HepG2 (cell line): ENCODE measurements around the gene NUDT16. TPM values are rescaled to one million over a fixed set of nuclear protein-coding genes. Genes with fewer than 3 reads are reported as not detected.

Source experiments
- ATAC-seq: fragments of 200-7000 bp; cut with Tn5 transposase; 3 replicates; pipeline ENCODE4 v1.9.1; 2020; ENCODE audit warnings: mild to moderate bottlenecking, moderate library complexity
- BruUV-seq: library from RNA; stranded (reverse); fragments of 400-500 nt; replicated peaks from 2 replicates; lab custom pipeline; 2021; lab: Mats Ljungman, UMichigan
- CTCF ChIA-PET: fragments of 300-600 bp; formaldehyde crosslinking; extraction: SDS; loops from one replicate; lab custom pipeline; 2021; ENCODE audit warnings: low total read pairs, inconsistent platforms, low intra/inter-chr PET ratio; lab: Yijun Ruan, JAX
- POLR2A ChIA-PET: fragments of 350-600 bp; sonication (Branson Sonifier 250); formaldehyde crosslinking; loops from one replicate; lab custom pipeline; 2020; ENCODE audit warnings: antibody characterized with exemption, inconsistent platforms; lab: Yijun Ruan, JAX
- DNase-seq: peaks from one replicate; pipeline ENCODE4 v3.0.0-alpha.2; 2015; ENCODE audit warnings: low spot score
- FAIRE-seq: peaks from 3 replicates; lab custom pipeline; 2011; peaks lifted over from hg19 to GRCh38; lab: Jason Lieb, UNC
- H2AFZ ChIP-seq: one replicate; pipeline ENCODE4 v1.6.1; 2011; ENCODE audit warnings: low read length, inconsistent platforms
- H3K27ac ChIP-seq: fragments of 300-600 bp; 3 replicates; pipeline ENCODE4 v1.8.0; 2011; ENCODE audit warnings: mixed run types, mild to moderate bottlenecking, mixed read lengths, low read length, inconsistent platforms; ENCODE audit not compliant: insufficient read depth; ENCODE audit errors: extremely low read length
- H3K27me3 ChIP-seq, 2 experiments: fragments of 200-600 bp in 1 of 2; 2 replicates in 1 of 2; 3 replicates in 1 of 2; pipeline versions ENCODE4 v1.6.0 to v1.8.0; 2011; ENCODE audit warnings: low read length in 2 of 2, mild to moderate bottlenecking in 2 of 2, moderate library complexity in 2 of 2, inconsistent platforms in 1 of 2; ENCODE audit not compliant: insufficient read depth in 2 of 2, control insufficient read depth in 1 of 2
- H3K36me3 ChIP-seq, 2 experiments: fragments of 200-600 bp in 1 of 2; replicated peaks in 1 of 2; 2 replicates in 1 of 2; 3 replicates in 1 of 2; pipeline versions ENCODE4 v1.5.1 to v1.8.0; 2011; ENCODE audit warnings: low read length in 2 of 2, inconsistent platforms in 1 of 2; ENCODE audit not compliant: insufficient read depth in 2 of 2, control insufficient read depth in 1 of 2
- H3K4me1 ChIP-seq: 2 replicates; pipeline ENCODE4 v1.5.1; 2012; ENCODE audit warnings: low read length, inconsistent platforms; ENCODE audit not compliant: insufficient read depth
- H3K4me2 ChIP-seq: 2 replicates; pipeline ENCODE4 v1.6.0; 2011; ENCODE audit warnings: low read depth, low read length, inconsistent platforms
- H3K4me3 ChIP-seq, 3 experiments: fragments of 200-600 bp in 1 of 3; sonication (generic), shearing (Covaris generic) in 1 of 3; replicated peaks in 1 of 3; 2 replicates each; pipeline ENCODE4 v1.5.1; 2011 to 2016; ENCODE audit warnings: low read length in 3 of 3, inconsistent platforms in 2 of 3, low read depth in 2 of 3, mild to moderate bottlenecking in 2 of 3, control low read depth in 1 of 3, mixed read lengths in 1 of 3; ENCODE audit not compliant: insufficient read depth in 1 of 3
- H3K79me2 ChIP-seq: one replicate; pipeline ENCODE4 v1.6.1; 2011; ENCODE audit warnings: low read length, inconsistent platforms; ENCODE audit not compliant: insufficient read depth
- H3K9ac ChIP-seq: 2 replicates; pipeline ENCODE4 v1.6.0; 2011; ENCODE audit warnings: mild to moderate bottlenecking, low read depth, low read length, inconsistent platforms; ENCODE audit not compliant: insufficient read depth
- H3K9me3 ChIP-seq: 2 replicates; pipeline ENCODE4 v1.5.1; 2012; ENCODE audit warnings: mild to moderate bottlenecking, low read length
- H4K20me1 ChIP-seq: 2 replicates; pipeline ENCODE4 v1.6.0; 2011; ENCODE audit warnings: inconsistent platforms, mild to moderate bottlenecking, low read length, moderate library complexity; ENCODE audit not compliant: insufficient read depth
- FOXO1 ChIP-seq: sonication (generic); formaldehyde crosslinking; IDR thresholded peaks from 2 replicates; pipeline ENCODE4 v1.4.0; 2020; ENCODE audit warnings: missing genetic modification reagents
- KLF6 ChIP-seq: IDR thresholded peaks from 2 replicates; pipeline ENCODE4 v1.8.0; 2016; ENCODE audit warnings: missing biosample characterization, missing genetic modification reagents
- MATR3 ChIP-seq: sonication (generic); formaldehyde crosslinking; IDR thresholded peaks from 2 replicates; pipeline ENCODE4 v1.4.0; 2020; ENCODE audit warnings: missing genetic modification reagents
- NFIB ChIP-seq: sonication (generic); formaldehyde crosslinking; IDR thresholded peaks from 2 replicates; pipeline ENCODE4 v1.9.0; 2021; ENCODE audit warnings: missing genetic modification reagents, mild to moderate bottlenecking, borderline replicate concordance
- ZNF232 ChIP-seq: sonication (generic); formaldehyde crosslinking; IDR thresholded peaks from 2 replicates; pipeline ENCODE4 v1.4.0; 2020; ENCODE audit warnings: missing genetic modification reagents, borderline replicate concordance
- ZNF34 ChIP-seq: sonication (generic); formaldehyde crosslinking; IDR thresholded peaks from 2 replicates; pipeline ENCODE4 v1.4.0; 2020; ENCODE audit warnings: mild to moderate bottlenecking, missing genetic modification reagents, borderline replicate concordance
- WGBS: methylation state at CpG from one replicate; pipeline ENCODE4 v1.1.6; 2017; ENCODE audit warnings: low lambda C conversion rate; 5-methylcytosine and 5-hydroxymethylcytosine counted together
- in situ Hi-C: cut with HindIII; loops from 2 replicates; pipeline ENCODE4 v1.10.0; 2017; ENCODE audit warnings: low pct_unique_long_range_greater_than_20kb; ENCODE audit not compliant: extremely low pct_ligation_motif_present
- intact Hi-C: fragments of 100-400 bp; cut with micrococcal nuclease; formaldehyde crosslinking; loops from one replicate; pipeline ENCODE4 v1.10.0; 2022; ENCODE audit not compliant: unreplicated experiment
- polyA plus RNA-seq, 8 experiments: library from polyadenylated mRNA; depleted of rRNA in 3 of 8; stranded (reverse) in 7 of 8; unstranded in 1 of 8; fragments of >200 nt; fragmentation: Illumina TruSeq in 4 of 8; extraction: Trizol in 4 of 8; gene quantifications; 2 replicates each; pipeline versions ENCODE4 v1.2.1 to v1.2.3, GENCODE V29; 2011 to 2016; ENCODE audit warnings: low read depth in 4 of 8, missing spikeins in 1 of 8, mixed read lengths in 1 of 8; ENCODE audit not compliant: insufficient read depth in 1 of 8
- total RNA-seq, 5 experiments: library from RNA; depleted of rRNA; stranded (reverse); fragments of >200 nt; fragmentation: Illumina TruSeq; extraction: Trizol; gene quantifications; 2 replicates each; pipeline ENCODE4 v1.2.3, GENCODE V29; 2016; ENCODE audit warnings: low read depth in 1 of 5
- TF ChIP-seq, protein P1 (sequence below): sonication (generic); formaldehyde crosslinking; IDR thresholded peaks from 2 replicates; pipeline ENCODE4 v1.4.0; 2020; ENCODE audit warnings: mild to moderate bottlenecking, missing genetic modification reagents
- TF ChIP-seq, protein P2 (sequence below): sonication (generic); formaldehyde crosslinking; IDR thresholded peaks from 2 replicates; pipeline ENCODE4; 2020; ENCODE audit warnings: missing genetic modification reagents, mild to moderate bottlenecking, borderline replicate concordance
- TF ChIP-seq, protein P3 (sequence below): IDR thresholded peaks from 2 replicates; pipeline ENCODE4 v1.6.1; 2016; ENCODE audit warnings: missing genetic modification reagents, missing compliant biosample characterization
- TF ChIP-seq, protein P4 (sequence below): sonication (generic); formaldehyde crosslinking; IDR thresholded peaks from 2 replicates; pipeline ENCODE4 v1.9.0; 2021; ENCODE audit warnings: mild to moderate bottlenecking, missing genetic modification reagents
- TF ChIP-seq, protein P5 (sequence below): sonication (generic); formaldehyde crosslinking; IDR thresholded peaks from 2 replicates; pipeline ENCODE4 v1.8.0; 2022; ENCODE audit warnings: mild to moderate bottlenecking, missing genetic modification reagents, borderline replicate concordance

Gene NUDT16
- total and polyA plus RNA-seq, 2 of the 13 experiments (the other 11 are each of a cell fraction or from before 2014, with no cell fraction given) = 5.4 to 14.8 TPM

DNA sequence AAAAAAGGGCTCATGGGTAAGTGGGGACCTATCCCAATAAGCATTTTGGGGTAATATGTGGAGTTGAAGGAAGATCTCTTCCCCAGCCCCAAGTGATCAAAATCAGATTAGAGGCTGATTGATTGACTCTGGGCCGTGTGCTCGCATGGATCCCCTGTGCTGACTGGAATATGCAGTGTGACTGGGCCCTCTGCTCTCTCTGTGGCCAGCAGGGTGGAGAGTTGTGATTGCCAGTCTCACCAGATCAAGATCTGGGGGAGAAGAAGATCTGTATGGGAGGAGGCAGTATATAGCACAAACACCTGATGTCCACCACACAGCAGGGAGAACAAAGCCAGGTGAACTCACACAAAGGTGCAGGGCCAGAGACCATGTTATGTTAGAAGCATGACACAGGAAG, 8.8 kb downstream of the NUDT16 start:
- no peak overlapping the region for H3K9ac ChIP-seq
- BruUV-seq = no TSS peak
- WGBS = 71% methylated on average over 2 of the region's 2 CpGs
- H2AFZ ChIP-seq = no peak overlapping the region
- peak; percentile 27; the same call in 2 of the 3 replicates for ATAC-seq
- intact Hi-C loops (no loop called here), in situ Hi-C loops (no loop called here)
- H3K36me3 ChIP-seq = no peaks in the 10 kb centered on the region; a peak in 1 of 5 replicates
- ChIA-PET CTCF (no interaction called here), POLR2A (no interaction called here)
- no peak for TF ChIP-seq ZNF232 (CRISPR knock-in tag)
- TF ChIP-seq, protein P1, sequence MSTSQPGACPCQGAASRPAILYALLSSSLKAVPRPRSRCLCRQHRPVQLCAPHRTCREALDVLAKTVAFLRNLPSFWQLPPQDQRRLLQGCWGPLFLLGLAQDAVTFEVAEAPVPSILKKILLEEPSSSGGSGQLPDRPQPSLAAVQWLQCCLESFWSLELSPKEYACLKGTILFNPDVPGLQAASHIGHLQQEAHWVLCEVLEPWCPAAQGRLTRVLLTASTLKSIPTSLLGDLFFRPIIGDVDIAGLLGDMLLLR = no peak
- TF ChIP-seq MATR3 (CRISPR knock-in tag) = no peak
- TF ChIP-seq, protein P2, sequence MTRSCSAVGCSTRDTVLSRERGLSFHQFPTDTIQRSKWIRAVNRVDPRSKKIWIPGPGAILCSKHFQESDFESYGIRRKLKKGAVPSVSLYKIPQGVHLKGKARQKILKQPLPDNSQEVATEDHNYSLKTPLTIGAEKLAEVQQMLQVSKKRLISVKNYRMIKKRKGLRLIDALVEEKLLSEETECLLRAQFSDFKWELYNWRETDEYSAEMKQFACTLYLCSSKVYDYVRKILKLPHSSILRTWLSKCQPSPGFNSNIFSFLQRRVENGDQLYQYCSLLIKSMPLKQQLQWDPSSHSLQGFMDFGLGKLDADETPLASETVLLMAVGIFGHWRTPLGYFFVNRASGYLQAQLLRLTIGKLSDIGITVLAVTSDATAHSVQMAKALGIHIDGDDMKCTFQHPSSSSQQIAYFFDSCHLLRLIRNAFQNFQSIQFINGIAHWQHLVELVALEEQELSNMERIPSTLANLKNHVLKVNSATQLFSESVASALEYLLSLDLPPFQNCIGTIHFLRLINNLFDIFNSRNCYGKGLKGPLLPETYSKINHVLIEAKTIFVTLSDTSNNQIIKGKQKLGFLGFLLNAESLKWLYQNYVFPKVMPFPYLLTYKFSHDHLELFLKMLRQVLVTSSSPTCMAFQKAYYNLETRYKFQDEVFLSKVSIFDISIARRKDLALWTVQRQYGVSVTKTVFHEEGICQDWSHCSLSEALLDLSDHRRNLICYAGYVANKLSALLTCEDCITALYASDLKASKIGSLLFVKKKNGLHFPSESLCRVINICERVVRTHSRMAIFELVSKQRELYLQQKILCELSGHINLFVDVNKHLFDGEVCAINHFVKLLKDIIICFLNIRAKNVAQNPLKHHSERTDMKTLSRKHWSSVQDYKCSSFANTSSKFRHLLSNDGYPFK (CRISPR knock-in tag) = no peak
- TF ChIP-seq KLF6 (CRISPR knock-in tag) = no peak
- TF ChIP-seq, protein P3, sequence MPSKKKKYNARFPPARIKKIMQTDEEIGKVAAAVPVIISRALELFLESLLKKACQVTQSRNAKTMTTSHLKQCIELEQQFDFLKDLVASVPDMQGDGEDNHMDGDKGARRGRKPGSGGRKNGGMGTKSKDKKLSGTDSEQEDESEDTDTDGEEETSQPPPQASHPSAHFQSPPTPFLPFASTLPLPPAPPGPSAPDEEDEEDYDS = no peak
- TF ChIP-seq ZNF34 (CRISPR knock-in tag) = no peak
- no peak for TF ChIP-seq NFIB
- TF ChIP-seq, protein P4, sequence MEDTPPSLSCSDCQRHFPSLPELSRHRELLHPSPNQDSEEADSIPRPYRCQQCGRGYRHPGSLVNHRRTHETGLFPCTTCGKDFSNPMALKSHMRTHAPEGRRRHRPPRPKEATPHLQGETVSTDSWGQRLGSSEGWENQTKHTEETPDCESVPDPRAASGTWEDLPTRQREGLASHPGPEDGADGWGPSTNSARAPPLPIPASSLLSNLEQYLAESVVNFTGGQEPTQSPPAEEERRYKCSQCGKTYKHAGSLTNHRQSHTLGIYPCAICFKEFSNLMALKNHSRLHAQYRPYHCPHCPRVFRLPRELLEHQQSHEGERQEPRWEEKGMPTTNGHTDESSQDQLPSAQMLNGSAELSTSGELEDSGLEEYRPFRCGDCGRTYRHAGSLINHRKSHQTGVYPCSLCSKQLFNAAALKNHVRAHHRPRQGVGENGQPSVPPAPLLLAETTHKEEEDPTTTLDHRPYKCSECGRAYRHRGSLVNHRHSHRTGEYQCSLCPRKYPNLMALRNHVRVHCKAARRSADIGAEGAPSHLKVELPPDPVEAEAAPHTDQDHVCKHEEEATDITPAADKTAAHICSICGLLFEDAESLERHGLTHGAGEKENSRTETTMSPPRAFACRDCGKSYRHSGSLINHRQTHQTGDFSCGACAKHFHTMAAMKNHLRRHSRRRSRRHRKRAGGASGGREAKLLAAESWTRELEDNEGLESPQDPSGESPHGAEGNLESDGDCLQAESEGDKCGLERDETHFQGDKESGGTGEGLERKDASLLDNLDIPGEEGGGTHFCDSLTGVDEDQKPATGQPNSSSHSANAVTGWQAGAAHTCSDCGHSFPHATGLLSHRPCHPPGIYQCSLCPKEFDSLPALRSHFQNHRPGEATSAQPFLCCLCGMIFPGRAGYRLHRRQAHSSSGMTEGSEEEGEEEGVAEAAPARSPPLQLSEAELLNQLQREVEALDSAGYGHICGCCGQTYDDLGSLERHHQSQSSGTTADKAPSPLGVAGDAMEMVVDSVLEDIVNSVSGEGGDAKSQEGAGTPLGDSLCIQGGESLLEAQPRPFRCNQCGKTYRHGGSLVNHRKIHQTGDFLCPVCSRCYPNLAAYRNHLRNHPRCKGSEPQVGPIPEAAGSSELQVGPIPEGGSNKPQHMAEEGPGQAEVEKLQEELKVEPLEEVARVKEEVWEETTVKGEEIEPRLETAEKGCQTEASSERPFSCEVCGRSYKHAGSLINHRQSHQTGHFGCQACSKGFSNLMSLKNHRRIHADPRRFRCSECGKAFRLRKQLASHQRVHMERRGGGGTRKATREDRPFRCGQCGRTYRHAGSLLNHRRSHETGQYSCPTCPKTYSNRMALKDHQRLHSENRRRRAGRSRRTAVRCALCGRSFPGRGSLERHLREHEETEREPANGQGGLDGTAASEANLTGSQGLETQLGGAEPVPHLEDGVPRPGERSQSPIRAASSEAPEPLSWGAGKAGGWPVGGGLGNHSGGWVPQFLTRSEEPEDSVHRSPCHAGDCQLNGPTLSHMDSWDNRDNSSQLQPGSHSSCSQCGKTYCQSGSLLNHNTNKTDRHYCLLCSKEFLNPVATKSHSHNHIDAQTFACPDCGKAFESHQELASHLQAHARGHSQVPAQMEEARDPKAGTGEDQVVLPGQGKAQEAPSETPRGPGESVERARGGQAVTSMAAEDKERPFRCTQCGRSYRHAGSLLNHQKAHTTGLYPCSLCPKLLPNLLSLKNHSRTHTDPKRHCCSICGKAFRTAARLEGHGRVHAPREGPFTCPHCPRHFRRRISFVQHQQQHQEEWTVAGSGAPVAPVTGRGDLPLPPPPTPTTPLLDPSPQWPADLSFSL (CRISPR knock-in tag) = no peak
- TF ChIP-seq FOXO1 (CRISPR knock-in tag) = no peak
- TF ChIP-seq, protein P5, sequence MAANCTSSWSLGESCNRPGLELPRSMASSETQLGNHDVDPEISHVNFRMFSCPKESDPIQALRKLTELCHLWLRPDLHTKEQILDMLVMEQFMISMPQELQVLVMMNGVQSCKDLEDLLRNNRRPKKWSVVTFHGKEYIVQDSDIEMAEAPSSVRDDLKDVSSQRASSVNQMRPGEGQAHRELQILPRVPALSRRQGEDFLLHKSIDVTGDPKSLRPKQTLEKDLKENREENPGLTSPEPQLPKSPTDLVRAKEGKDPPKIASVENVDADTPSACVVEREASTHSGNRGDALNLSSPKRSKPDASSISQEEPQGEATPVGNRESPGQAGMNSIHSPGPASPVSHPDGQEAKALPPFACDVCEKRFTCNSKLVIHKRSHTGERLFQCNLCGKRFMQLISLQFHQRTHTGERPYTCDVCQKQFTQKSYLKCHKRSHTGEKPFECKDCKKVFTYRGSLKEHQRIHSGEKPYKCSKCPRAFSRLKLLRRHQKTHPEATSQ = no peak
- no peak overlapping the region for H3K4me2 ChIP-seq
- no peak for DNase-seq
- no peaks in the 10 kb centered on the region for H3K9me3 ChIP-seq
- H4K20me1 ChIP-seq = no peaks in the 10 kb centered on the region
- H3K27ac ChIP-seq = no peak overlapping the region
- no peaks in the 10 kb centered on the region; a peak in 1 of 5 replicates for H3K27me3 ChIP-seq
- no peak for FAIRE-seq
- H3K4me3 ChIP-seq = no peak overlapping the region
- no peaks in the 10 kb centered on the region for H3K79me2 ChIP-seq
- peaks cover 25% of the 10 kb centered on the region for H3K4me1 ChIP-seq
